B cell (primary cell): Measurements from ENCODE around the gene NCAN. TPM values are rescaled to one million over a fixed set of nuclear protein-coding genes. Genes with fewer than 3 reads are reported as not detected.

ENCODE experiments used
- ATAC-seq: fragments of 200-7000 bp; cut with Tn5 transposase; one replicate; pipeline ENCODE4 v1.10.0; 2021; ENCODE audit warnings: low read depth, mild to moderate bottlenecking, moderate number of reproducible peaks, moderate library complexity
- CTCF ChIA-PET: fragments of 350-600 bp; sonication (Branson Sonifier 250); formaldehyde crosslinking; loops from one replicate; lab custom pipeline; 2021; ENCODE audit warnings: antibody characterized with exemption, inconsistent platforms; lab: Charles Lee
- POLR2A ChIA-PET: fragments of 350-600 bp; sonication (Branson Sonifier 250); formaldehyde crosslinking; loops from one replicate; lab custom pipeline; 2021; ENCODE audit warnings: antibody characterized with exemption; lab: Charles Lee
- DNase-seq: peaks from one replicate; pipeline ENCODE4 v3.0.0; 2013
- H2AFZ ChIP-seq: 2 replicates; pipeline ENCODE4 v1.6.1; 2012; ENCODE audit warnings: mild to moderate bottlenecking, low read depth, low read length; ENCODE audit not compliant: insufficient read depth, poor library complexity, severe bottlenecking
- H3K27ac ChIP-seq, 2 donors: 1 replicate in 1 of 2; 2 replicates in 1 of 2; pipeline ENCODE4 v1.5.1; 2012 to 2013; ENCODE audit warnings: low read length in 2 of 2, mild to moderate bottlenecking in 2 of 2, moderate library complexity in 1 of 2
- H3K27me3 ChIP-seq, 4 experiments: fragments of 200-600 bp in 1 of 4; sonication (generic) in 1 of 4; replicated peaks in 1 of 4; 1 replicate in 2 of 4; 2 replicates in 2 of 4; pipeline versions ENCODE4 v1.6.1 to v1.7.0; 2013 to 2016; ENCODE audit warnings: low read length in 3 of 4, mild to moderate bottlenecking in 2 of 4, mixed read lengths in 1 of 4, moderate library complexity in 1 of 4; ENCODE audit not compliant: insufficient read depth in 4 of 4, control insufficient read depth in 3 of 4; ENCODE audit errors: control extremely low read depth in 1 of 4
- H3K36me3 ChIP-seq, 2 experiments: replicated peaks in 1 of 2; 1 replicate in 1 of 2; 2 replicates in 1 of 2; pipeline versions ENCODE4 v1.6.1 to v1.7.1; 2013; ENCODE audit warnings: low read length in 1 of 2; ENCODE audit not compliant: insufficient read depth in 2 of 2, control insufficient read depth in 1 of 2; ENCODE audit errors: control extremely low read depth in 1 of 2, extremely low read depth in 1 of 2
- H3K4me1 ChIP-seq, 2 donors: fragments of 200-600 bp in 1 of 2; sonication (generic) in 1 of 2; 1 replicate in 1 of 2; 2 replicates in 1 of 2; pipeline versions ENCODE4 v1.5.1 to v1.6.1; 2013 to 2017; ENCODE audit warnings: low read length in 2 of 2; ENCODE audit not compliant: control insufficient read depth in 2 of 2, insufficient read depth in 2 of 2
- H3K4me2 ChIP-seq: replicated peaks from 2 replicates; pipeline ENCODE3; 2012; ENCODE audit warnings: mild to moderate bottlenecking, low read depth, low read length; ENCODE audit not compliant: poor library complexity, severe bottlenecking
- H3K4me3 ChIP-seq, 5 experiments: fragments of 200-600 bp in 1 of 5; sonication (generic) in 1 of 5; 1 replicate in 3 of 5; 2 replicates in 2 of 5; pipeline versions ENCODE4 v1.5.1 to v1.7.0; 2011 to 2016; ENCODE audit warnings: low read length in 4 of 5, mild to moderate bottlenecking in 4 of 5, low read depth in 2 of 5, control low read depth in 1 of 5, moderate library complexity in 1 of 5; ENCODE audit not compliant: insufficient read depth in 1 of 5; ENCODE audit errors: control extremely low read depth in 1 of 5, extremely low read depth in 1 of 5
- H3K79me2 ChIP-seq: fragments of 200-600 bp; sonication (generic); one replicate; pipeline ENCODE4 v1.6.0; 2016; ENCODE audit warnings: low read length; ENCODE audit not compliant: control insufficient read depth, insufficient read depth
- H3K9ac ChIP-seq: fragments of 200-600 bp; sonication (generic); 2 replicates; pipeline ENCODE4 v1.6.1; 2017; ENCODE audit warnings: mild to moderate bottlenecking, low read length, moderate library complexity
- H3K9me3 ChIP-seq, 3 donors: one replicate each; pipeline versions ENCODE4 v1.6.1 to v1.7.1; 2013; ENCODE audit warnings: low read length in 2 of 3; ENCODE audit not compliant: control insufficient read depth in 2 of 3, insufficient read depth in 1 of 3; ENCODE audit errors: control extremely low read depth in 1 of 3
- H4K20me1 ChIP-seq: 2 replicates; pipeline ENCODE4 v1.6.0; 2012; ENCODE audit warnings: mild to moderate bottlenecking, low read length; ENCODE audit not compliant: insufficient read depth, control insufficient read depth, poor library complexity, severe bottlenecking
- H3K27ac Mint-ChIP-seq: one replicate; pipeline ENCODE4 v1.8.0; 2021; ENCODE audit warnings: mixed read lengths
- H3K27me3 Mint-ChIP-seq: one replicate; pipeline ENCODE4 v1.8.0; 2021; ENCODE audit warnings: mixed read lengths
- H3K4me1 Mint-ChIP-seq: one replicate; pipeline ENCODE4 v1.8.0; 2021; ENCODE audit warnings: mixed read lengths
- H3K4me3 Mint-ChIP-seq: one replicate; pipeline ENCODE4 v1.8.0; 2021; ENCODE audit warnings: mixed read lengths
- H3K9me3 Mint-ChIP-seq: one replicate; pipeline ENCODE4 v1.8.0; 2022; ENCODE audit warnings: mixed read lengths; ENCODE audit not compliant: insufficient read depth
- EZH2 ChIP-seq: IDR thresholded peaks from 2 replicates; pipeline ENCODE4 v1.6.1; 2012; ENCODE audit warnings: borderline replicate concordance, low read depth, mild to moderate bottlenecking, moderate library complexity, low read length; ENCODE audit not compliant: insufficient read depth, poor library complexity, severe bottlenecking
- WGBS: methylation state at CpG from one replicate; pipeline ENCODE4 v1.1.5; 2013; ENCODE audit warnings: missing lambda C conversion rate; ENCODE audit not compliant: insufficient coverage; 5-methylcytosine and 5-hydroxymethylcytosine counted together
- intact Hi-C: fragments of 100-400 bp; cut with micrococcal nuclease; formaldehyde crosslinking; loops from one replicate; pipeline ENCODE4 v1.10.0; 2022
- polyA plus RNA-seq: library from polyadenylated mRNA; depleted of rRNA; stranded (reverse); fragments of >200 nt; gene quantifications from 2 replicates; pipeline ENCODE4 v1.2.3, GENCODE V29; 2012
- total RNA-seq, 2 donors: library from RNA; stranded (reverse); fragments of 120-200 nt in 1 of 2; gene quantifications; 1 replicate in 1 of 2; 2 replicates in 1 of 2; pipeline versions ENCODE4 v1.2.3 to v1.2.4, GENCODE V29; 2013 to 2022
- TF ChIP-seq, protein P1 (sequence below): fragments of 200-600 bp; IDR thresholded peaks from one replicate; pipeline ENCODE4 v1.8.0; 2022; ENCODE audit warnings: antibody characterized with exemption, mild to moderate bottlenecking

The NCAN gene
- total and polyA plus RNA-seq, 2 donors (not counting 1 experiment from before 2014, with no cell fraction given): 0.03 TPM; not detected in 1

DNA sequence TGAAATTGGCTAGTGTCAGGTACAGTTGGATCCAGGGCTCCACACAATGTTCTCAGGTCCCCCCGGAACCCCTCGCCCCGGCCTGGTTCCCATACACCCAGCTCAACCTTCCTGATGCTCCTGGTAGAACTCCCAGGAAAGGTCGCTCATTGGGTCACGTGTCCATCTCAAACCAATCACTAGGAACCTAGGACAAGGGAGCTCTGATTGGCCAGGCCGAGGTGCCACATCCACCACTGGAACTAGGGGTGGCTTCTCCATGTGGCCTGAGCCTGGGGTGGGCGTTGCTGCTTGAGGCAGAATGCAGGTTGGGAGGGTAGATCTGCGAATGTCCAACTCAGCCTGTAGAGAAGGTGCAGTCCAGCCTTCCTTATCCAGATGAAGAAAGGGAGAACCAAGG is 34.8 kb upstream of the NCAN start:
- Histone ChIP-seq H3K4me2 (no peak overlapping the region), H3K79me2 (no peaks in the 10 kb centered on the region), H3K9me3 (no peaks in the 10 kb centered on the region), H3K4me1 (peaks cover 0 to 4% of the 10 kb centered on the region in 2 donors), H3K9ac (no peak overlapping the region), H4K20me1 (no peaks in the 10 kb centered on the region), H3K4me3 (no peak overlapping the region), H2AFZ (no peak overlapping the region), H3K27me3 (no peaks in the 10 kb centered on the region), H3K36me3 (peaks cover 0 to 28% of the 10 kb centered on the region in 2 experiments), H3K27ac (no peak overlapping the region)
- H3K4me1 Mint-ChIP-seq: peaks cover 5% of the 10 kb centered on the region
- intact Hi-C loops: no loop called here
- no peak overlapping the region for H3K4me3 Mint-ChIP-seq
- TF ChIP-seq, protein P1, sequence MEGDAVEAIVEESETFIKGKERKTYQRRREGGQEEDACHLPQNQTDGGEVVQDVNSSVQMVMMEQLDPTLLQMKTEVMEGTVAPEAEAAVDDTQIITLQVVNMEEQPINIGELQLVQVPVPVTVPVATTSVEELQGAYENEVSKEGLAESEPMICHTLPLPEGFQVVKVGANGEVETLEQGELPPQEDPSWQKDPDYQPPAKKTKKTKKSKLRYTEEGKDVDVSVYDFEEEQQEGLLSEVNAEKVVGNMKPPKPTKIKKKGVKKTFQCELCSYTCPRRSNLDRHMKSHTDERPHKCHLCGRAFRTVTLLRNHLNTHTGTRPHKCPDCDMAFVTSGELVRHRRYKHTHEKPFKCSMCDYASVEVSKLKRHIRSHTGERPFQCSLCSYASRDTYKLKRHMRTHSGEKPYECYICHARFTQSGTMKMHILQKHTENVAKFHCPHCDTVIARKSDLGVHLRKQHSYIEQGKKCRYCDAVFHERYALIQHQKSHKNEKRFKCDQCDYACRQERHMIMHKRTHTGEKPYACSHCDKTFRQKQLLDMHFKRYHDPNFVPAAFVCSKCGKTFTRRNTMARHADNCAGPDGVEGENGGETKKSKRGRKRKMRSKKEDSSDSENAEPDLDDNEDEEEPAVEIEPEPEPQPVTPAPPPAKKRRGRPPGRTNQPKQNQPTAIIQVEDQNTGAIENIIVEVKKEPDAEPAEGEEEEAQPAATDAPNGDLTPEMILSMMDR: no peak
- no peak for TF ChIP-seq EZH2
- DNase-seq (no peak), ATAC-seq (no peak)
- no peak overlapping the region for H3K27ac Mint-ChIP-seq
- 100% methylated on average over 5 of the region's 8 CpGs for WGBS
- no peaks in the 10 kb centered on the region for H3K9me3 Mint-ChIP-seq
- CTCF ChIA-PET: interaction anchor here (1.8 to 13.6 kb wide), 3 partner anchors 10 to 124 kb away, joined by 3 to 285 read pairs (median 31); no protein-coding TSS in a partner anchor
- POLR2A ChIA-PET: no interaction called here
- no peaks in the 10 kb centered on the region for H3K27me3 Mint-ChIP-seq

GRCh38 chr19:19179548-19180441 is 32.0 kb upstream of the NCAN start:
- Histone ChIP-seq H3K27me3 (no peaks in the 10 kb centered on the region), H4K20me1 (no peaks in the 10 kb centered on the region), H3K27ac (no peak overlapping the region), H3K9me3 (no peaks in the 10 kb centered on the region), H3K9ac (no peak overlapping the region), H3K79me2 (peaks cover 4% of the 10 kb centered on the region), H2AFZ (no peak overlapping the region), H3K36me3 (peaks cover 0 to 39% of the 10 kb centered on the region in 2 experiments), H3K4me1 (peaks cover 0 to 8% of the 10 kb centered on the region in 2 donors), H3K4me2 (no peak overlapping the region), H3K4me3 (no peak overlapping the region)
- no peak for DNase-seq
- H3K27me3 Mint-ChIP-seq: no peaks in the 10 kb centered on the region
- no peak for TF ChIP-seq EZH2
- TF ChIP-seq, protein P1: no peak
- WGBS: 93% methylated on average over 16 of the region's 17 CpGs
- no peak overlapping the region for H3K4me3 Mint-ChIP-seq
- POLR2A ChIA-PET: no interaction called here
- CTCF ChIA-PET: interaction anchor here (0.5 to 13.6 kb wide), 2 partner anchors 13 to 35 kb away, joined by 3 to 285 read pairs; no protein-coding TSS in a partner anchor
- no peak overlapping the region for H3K27ac Mint-ChIP-seq
- no peaks in the 10 kb centered on the region for H3K9me3 Mint-ChIP-seq
- no peak for ATAC-seq
- intact Hi-C loops: no loop called here
- H3K4me1 Mint-ChIP-seq: peaks cover 5% of the 10 kb centered on the region
